Endothelial cell (in vitro differentiated cells): ENCODE results near the gene ZNF683. TPM values are rescaled to one million over a fixed set of nuclear protein-coding genes. Genes with fewer than 3 reads are reported as not detected.
A peak's percentile ranks its signal among the peaks of the same experiment; 100 is the strongest.

ENCODE experiments used
- DNase-seq: peaks from one replicate; pipeline ENCODE4 v3.0.0; 2021; ENCODE audit warnings: low spot score
- H3K27ac Mint-ChIP-seq: one replicate; pipeline ENCODE4 v1.8.0; 2021; ENCODE audit warnings: mixed read lengths, inconsistent platforms; ENCODE audit not compliant: unreplicated experiment
- H3K27me3 Mint-ChIP-seq: one replicate; pipeline ENCODE4 v1.8.0; 2021; ENCODE audit warnings: mild to moderate bottlenecking, moderate library complexity, mixed read lengths, inconsistent platforms; ENCODE audit not compliant: unreplicated experiment
- H3K36me3 Mint-ChIP-seq: one replicate; pipeline ENCODE4 v1.8.0; 2021; ENCODE audit warnings: mild to moderate bottlenecking, low read depth, mixed read lengths, inconsistent platforms; ENCODE audit not compliant: unreplicated experiment
- H3K4me1 Mint-ChIP-seq: one replicate; pipeline ENCODE4 v1.8.0; 2021; ENCODE audit warnings: mild to moderate bottlenecking, mixed read lengths, inconsistent platforms; ENCODE audit not compliant: unreplicated experiment
- H3K4me3 Mint-ChIP-seq: one replicate; pipeline ENCODE4 v1.8.0; 2021; ENCODE audit warnings: mild to moderate bottlenecking, mixed read lengths, inconsistent platforms; ENCODE audit not compliant: unreplicated experiment
- H3K9me3 Mint-ChIP-seq: one replicate; pipeline ENCODE4 v1.8.0; 2021; ENCODE audit warnings: mixed read lengths, inconsistent platforms; ENCODE audit not compliant: unreplicated experiment
- CTCF ChIP-seq: fragments of 200-600 bp; sonication (generic); IDR thresholded peaks from one replicate; pipeline ENCODE4 v1.5.0; 2021; ENCODE audit warnings: antibody characterized with exemption; ENCODE audit not compliant: unreplicated experiment
- total RNA-seq: library from RNA; stranded (reverse); fragmentation: NEBNext Ultra II Directional; extraction: Animal tissue kit (Norgen Biotek cat#: 25700); gene quantifications from one replicate; pipeline ENCODE4 v1.2.1, GENCODE V29; 2021; ENCODE audit not compliant: unreplicated experiment

Gene ZNF683
- total RNA-seq, 1 donor from 2014 or later: not detected

GRCh38 chr1:26351590-26352337 lies 20.8 kb downstream of the ZNF683 start:
- Mint-ChIP-seq H3K36me3 (no peaks in the 10 kb centered on the region), H3K27ac (peak overlapping the region; percentile 95), H3K9me3 (no peaks in the 10 kb centered on the region), H3K4me1 (peaks cover 27% of the 10 kb centered on the region), H3K27me3 (peaks cover 6% of the 10 kb centered on the region), H3K4me3 (peak overlapping the region; percentile 58)
- DNase-seq: no peak
- no peak for TF ChIP-seq CTCF

- Mint-ChIP-seq H3K27ac (peak overlapping the region; percentile 95), H3K27me3 (peaks cover 6% of the 10 kb centered on the region), H3K4me1 (peaks cover 33% of the 10 kb centered on the region), H3K9me3 (no peaks in the 10 kb centered on the region), H3K4me3 (peak overlapping the region; percentile 58), H3K36me3 (no peaks in the 10 kb centered on the region)
- peak; percentile 51 for DNase-seq
- no peak for TF ChIP-seq CTCF
Measured at GRCh38 chr1:26350701-26351589, 21.6 kb downstream of the ZNF683 start.

- Mint-ChIP-seq H3K36me3 (no peaks in the 10 kb centered on the region), H3K4me1 (peaks cover 30% of the 10 kb centered on the region)
Measured at GRCh38 chr1:26350343-26350700, 22.2 kb downstream of the ZNF683 start.

GRCh38 chr1:26349877-26350244 lies 22.7 kb downstream of the ZNF683 start:
- Mint-ChIP-seq H3K36me3 (no peaks in the 10 kb centered on the region), H3K9me3 (no peaks in the 10 kb centered on the region), H3K4me1 (peaks cover 30% of the 10 kb centered on the region), H3K4me3 (no peak overlapping the region), H3K27me3 (peaks cover 7% of the 10 kb centered on the region), H3K27ac (peak overlapping the region; percentile 95)
- no peak for TF ChIP-seq CTCF
- no peak for DNase-seq

More at GRCh38 chr1:26350343-26350700, 22.2 kb downstream of the ZNF683 start:
- Mint-ChIP-seq H3K4me3 (no peak overlapping the region), H3K27ac (peak overlapping the region; percentile 95), H3K27me3 (peaks cover 7% of the 10 kb centered on the region), H3K9me3 (no peaks in the 10 kb centered on the region)
- DNase-seq: no peak
- no peak for TF ChIP-seq CTCF
